ENCODE results near the gene FES.

The FES gene

DNA sequence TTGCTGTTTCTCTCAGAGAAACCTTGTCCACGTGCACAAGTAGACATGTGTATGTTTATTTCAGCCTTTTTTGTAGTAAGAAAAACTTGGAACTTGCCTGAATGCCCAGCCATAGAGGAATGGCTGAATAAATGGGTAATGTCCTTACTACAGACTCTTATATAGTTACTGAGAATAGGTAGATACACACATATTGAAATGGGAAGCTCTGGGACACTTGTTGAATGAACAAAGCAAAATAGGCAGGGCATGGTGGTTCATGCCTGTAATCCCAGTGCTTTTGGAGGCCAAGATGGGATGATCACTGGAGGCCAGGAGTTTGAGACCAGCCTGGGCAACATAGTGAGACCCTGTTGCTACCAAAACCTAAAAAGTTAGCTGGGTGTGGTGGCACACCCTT is 52.5 kb downstream of the FES start:
- TF ChIP-seq, protein P1, sequence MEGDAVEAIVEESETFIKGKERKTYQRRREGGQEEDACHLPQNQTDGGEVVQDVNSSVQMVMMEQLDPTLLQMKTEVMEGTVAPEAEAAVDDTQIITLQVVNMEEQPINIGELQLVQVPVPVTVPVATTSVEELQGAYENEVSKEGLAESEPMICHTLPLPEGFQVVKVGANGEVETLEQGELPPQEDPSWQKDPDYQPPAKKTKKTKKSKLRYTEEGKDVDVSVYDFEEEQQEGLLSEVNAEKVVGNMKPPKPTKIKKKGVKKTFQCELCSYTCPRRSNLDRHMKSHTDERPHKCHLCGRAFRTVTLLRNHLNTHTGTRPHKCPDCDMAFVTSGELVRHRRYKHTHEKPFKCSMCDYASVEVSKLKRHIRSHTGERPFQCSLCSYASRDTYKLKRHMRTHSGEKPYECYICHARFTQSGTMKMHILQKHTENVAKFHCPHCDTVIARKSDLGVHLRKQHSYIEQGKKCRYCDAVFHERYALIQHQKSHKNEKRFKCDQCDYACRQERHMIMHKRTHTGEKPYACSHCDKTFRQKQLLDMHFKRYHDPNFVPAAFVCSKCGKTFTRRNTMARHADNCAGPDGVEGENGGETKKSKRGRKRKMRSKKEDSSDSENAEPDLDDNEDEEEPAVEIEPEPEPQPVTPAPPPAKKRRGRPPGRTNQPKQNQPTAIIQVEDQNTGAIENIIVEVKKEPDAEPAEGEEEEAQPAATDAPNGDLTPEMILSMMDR (conservative IDR thresholded peaks at IDR 0.05; ENCODE audit: control insufficient read depth, insufficient read depth, low read depth, low read length): no peak
- H3K4me3 ChIP-seq (ENCODE audit: control insufficient read depth, low read depth, low read length): no peak overlapping the region

DNA sequence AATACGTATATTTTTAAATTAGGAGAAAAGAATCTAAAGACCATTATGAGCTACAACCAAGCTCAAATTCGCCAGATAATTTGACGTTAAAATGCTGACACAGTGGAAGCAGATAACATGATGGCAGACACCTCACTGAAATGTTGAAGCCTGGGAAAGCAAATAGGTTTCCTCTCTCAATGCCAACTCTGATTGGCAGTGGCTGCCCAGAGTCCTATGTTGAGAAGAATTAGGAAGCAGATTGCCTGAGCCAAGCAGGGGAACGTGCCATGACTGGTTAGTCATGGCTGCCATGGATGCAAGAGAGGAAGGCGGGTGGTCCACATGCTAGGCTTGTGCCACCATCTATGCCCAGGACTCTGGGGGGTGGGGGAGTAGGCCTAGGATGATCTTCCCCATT is 54.0 kb downstream of the FES start:
- TF ChIP-seq, protein P1 (conservative IDR thresholded peaks at IDR 0.05; ENCODE audit: control insufficient read depth, insufficient read depth, low read depth, low read length): no peak
- no peak for DNase-seq (ENCODE audit: low read depth)
- no peak overlapping the region for H3K4me3 ChIP-seq (ENCODE audit: control insufficient read depth, low read depth, low read length)

More for the DNA sequence above, 52.5 kb downstream of the FES start:
- no peak for DNase-seq (ENCODE audit: low read depth)

DNA sequence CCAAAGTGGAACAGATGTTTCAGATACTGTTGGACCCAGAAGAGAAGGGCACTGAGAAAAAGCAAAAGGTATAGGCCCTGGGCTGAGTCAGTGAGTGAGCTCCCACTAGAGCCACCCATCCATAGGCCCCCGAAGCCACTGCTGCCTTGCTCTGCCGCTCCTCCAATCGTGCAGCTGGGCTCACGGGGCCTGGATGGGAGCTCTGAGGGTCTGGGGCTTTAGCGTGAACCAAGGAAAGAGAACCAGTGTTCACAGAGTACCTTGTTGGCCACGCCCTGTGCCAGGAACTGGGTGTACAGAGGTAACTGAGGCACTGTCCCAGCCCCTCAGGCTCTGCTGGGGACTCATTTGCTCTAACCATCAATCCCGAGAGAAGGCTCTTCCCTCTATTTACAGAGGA is 55.5 kb downstream of the FES start:
- DNase-seq (ENCODE audit: low read depth): no peak
- TF ChIP-seq, protein P1 (conservative IDR thresholded peaks at IDR 0.05; ENCODE audit: control insufficient read depth, insufficient read depth, low read depth, low read length): no peak

DNA sequence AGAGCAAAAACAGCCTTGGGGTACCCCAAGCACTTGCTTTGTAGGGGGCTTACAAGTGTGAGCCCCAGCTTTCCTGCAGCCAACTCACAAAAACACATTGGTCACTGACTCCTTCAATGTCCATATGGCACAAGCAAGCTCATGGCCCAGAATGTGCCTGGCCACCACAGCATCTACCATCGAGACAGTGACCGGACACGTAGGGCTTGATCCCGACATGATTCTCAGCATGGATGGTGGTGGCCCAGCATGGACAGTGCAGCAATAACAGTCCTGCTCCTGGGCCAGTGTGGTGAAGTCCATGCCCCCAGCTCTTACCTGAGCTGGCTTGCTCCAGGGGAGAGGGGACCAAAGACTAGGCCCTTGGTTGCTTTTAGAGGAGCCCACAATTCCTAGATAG is 56.7 kb downstream of the FES start:
- H3K4me3 ChIP-seq (ENCODE audit: control insufficient read depth, low read depth, low read length): no peak overlapping the region
- TF ChIP-seq, protein P1 (conservative IDR thresholded peaks at IDR 0.05; ENCODE audit: control insufficient read depth, insufficient read depth, low read depth, low read length): no peak
- no peak for DNase-seq (ENCODE audit: low read depth)

More for the DNA sequence above, 55.5 kb downstream of the FES start:
- H3K4me3 ChIP-seq (ENCODE audit: control insufficient read depth, low read depth, low read length): no peak overlapping the region

DNA sequence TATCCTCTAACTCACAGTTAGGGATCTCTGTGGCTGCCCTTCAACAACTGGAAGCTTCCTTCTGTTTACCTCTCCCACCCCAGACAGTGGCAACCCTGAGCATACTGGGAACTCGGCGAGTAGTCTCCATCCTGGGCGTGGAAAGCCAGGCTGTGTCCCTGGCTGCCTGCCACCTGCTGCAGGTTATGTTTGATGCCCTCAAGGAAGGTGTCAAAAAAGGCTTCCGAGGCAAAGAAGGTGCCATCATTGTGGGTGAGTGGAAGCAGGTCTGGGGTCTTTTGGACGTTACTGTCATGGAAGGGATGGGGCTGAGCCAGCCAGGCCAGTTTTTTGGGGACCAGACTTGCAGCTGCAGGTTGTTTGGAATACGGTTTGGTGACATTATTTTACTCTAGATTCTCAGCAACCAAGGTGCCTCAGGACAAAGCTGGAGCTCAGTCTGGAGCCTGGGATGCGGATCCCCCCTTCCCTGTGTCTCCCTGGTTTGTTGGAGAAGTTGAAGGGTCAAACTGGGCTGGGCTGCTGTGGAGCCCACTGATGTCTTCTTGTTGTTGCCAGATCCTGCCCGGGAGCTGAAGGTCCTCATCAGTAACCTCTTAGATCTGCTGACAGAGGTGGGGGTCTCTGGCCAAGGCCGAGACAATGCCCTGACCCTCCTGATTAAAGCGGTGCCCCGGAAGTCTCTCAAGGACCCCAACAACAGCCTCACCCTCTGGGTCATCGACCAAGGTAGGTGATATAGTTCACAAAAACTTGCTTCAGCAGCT is 58.2 kb downstream of the FES start:
- DNase-seq (ENCODE audit: low read depth): no peak
- no peak overlapping the region for H3K4me3 ChIP-seq (ENCODE audit: control insufficient read depth, low read depth, low read length)
- TF ChIP-seq, protein P1 (conservative IDR thresholded peaks at IDR 0.05; ENCODE audit: control insufficient read depth, insufficient read depth, low read depth, low read length): no peak

DNA sequence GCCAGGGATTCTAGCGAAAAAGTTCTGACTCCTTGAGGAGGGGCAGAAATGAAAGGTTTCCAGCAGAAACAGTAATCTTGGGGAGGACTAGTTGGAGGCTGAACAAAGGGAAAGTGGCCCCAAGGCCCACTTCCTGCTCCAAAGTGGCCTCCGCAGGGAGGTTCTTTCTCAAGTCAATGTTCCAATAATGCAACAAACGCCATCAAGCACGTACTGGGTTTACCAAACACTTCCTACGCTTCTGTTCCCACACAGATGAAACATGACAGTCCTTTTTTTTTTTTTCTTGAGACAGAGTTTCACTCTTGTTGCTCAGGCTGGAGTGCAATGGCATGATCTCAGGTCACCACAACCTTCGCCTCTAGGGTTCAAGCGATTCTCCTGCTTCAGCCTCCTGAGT is 60.8 kb downstream of the FES start:
- H3K4me3 ChIP-seq (ENCODE audit: control insufficient read depth, low read depth, low read length): no peak overlapping the region
- no peak for DNase-seq (ENCODE audit: low read depth)
- TF ChIP-seq, protein P1 (conservative IDR thresholded peaks at IDR 0.05; ENCODE audit: control insufficient read depth, insufficient read depth, low read depth, low read length): no peak
